ENCODE measurements around the gene PLCB1. TPM values are rescaled to one million over a fixed set of nuclear protein-coding genes. Genes with fewer than 3 reads are reported as not detected.

PLCB1 gene
- total and polyA plus RNA-seq, 7 donors, result 1.5 to 10.7 (median 4.2) TPM

DNA sequence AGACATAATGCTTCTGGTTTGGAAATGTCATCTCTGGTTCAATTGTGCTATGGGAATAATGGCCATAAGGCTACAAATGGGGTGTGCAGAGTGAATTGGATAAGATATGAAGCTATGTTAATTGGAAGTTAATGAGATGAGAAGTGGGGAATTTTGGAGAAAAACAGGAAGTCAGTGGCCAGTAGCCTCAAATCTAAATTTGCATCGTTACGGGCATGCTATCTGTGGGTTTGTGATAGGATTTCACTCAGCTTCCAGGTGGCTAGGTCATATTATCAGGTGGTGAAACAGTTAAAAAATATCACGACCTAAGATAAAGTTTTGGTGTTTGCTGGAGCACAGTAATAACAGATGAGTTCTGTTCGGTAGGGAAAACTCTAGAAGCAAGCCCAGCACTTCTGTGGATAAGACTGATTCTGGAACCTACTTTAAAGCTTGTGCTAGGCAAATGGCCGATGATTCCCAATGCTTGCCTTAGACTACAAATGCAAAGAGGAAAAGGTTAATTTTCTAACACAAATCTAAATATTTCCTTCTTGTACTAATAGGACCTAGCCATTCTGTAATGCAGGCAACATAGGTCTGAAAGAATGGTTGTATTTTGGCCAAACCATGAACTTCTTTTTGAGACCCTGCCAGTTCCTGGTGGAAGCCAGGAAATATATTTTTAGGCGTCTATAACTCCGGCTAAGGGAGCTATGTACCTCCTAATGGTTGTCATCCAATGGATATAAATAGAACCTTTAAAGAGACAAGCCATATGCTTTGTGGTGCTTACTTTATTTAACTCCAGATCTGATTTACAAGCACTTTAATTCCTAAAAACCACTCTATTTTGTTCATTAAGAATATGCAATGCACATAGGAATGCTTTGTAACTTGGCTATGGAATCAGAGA lies 111.0 kb downstream of the PLCB1 start:
- WGBS, 3 donors, result 18 to 33% (median 25%) methylated on average over 7 of the region's 7 CpGs
- Histone ChIP-seq H3K4me3 (peak overlapping the region; percentile 41), H3K4me1 (peaks cover 28% of the 10 kb centered on the region), H3K27me3 (ENCODE audit: insufficient read depth in 3 of 3, low read length in 2 of 3) (no peaks in the 10 kb centered on the region), H3K36me3 (ENCODE audit: insufficient read depth in 1 of 2, low read depth in 1 of 2) (no peaks in the 10 kb centered on the region), H3K9me3 (no peaks in the 10 kb centered on the region), H3K27ac (peak overlapping the region; percentile 67)
- intact Hi-C loops (cut with DNase I), result loop anchor here in 1 of 2 donors (5.0 kb wide), 1 partner anchor 111 kb away; the partner anchor contains the start of gene PLCB1
- DNase-seq (no peak), ATAC-seq (peak; percentile 74 to 95 (median 84))
- TF ChIP-seq, protein P1, sequence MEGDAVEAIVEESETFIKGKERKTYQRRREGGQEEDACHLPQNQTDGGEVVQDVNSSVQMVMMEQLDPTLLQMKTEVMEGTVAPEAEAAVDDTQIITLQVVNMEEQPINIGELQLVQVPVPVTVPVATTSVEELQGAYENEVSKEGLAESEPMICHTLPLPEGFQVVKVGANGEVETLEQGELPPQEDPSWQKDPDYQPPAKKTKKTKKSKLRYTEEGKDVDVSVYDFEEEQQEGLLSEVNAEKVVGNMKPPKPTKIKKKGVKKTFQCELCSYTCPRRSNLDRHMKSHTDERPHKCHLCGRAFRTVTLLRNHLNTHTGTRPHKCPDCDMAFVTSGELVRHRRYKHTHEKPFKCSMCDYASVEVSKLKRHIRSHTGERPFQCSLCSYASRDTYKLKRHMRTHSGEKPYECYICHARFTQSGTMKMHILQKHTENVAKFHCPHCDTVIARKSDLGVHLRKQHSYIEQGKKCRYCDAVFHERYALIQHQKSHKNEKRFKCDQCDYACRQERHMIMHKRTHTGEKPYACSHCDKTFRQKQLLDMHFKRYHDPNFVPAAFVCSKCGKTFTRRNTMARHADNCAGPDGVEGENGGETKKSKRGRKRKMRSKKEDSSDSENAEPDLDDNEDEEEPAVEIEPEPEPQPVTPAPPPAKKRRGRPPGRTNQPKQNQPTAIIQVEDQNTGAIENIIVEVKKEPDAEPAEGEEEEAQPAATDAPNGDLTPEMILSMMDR (IDR thresholded peaks at IDR 0.05), result no peak

DNA sequence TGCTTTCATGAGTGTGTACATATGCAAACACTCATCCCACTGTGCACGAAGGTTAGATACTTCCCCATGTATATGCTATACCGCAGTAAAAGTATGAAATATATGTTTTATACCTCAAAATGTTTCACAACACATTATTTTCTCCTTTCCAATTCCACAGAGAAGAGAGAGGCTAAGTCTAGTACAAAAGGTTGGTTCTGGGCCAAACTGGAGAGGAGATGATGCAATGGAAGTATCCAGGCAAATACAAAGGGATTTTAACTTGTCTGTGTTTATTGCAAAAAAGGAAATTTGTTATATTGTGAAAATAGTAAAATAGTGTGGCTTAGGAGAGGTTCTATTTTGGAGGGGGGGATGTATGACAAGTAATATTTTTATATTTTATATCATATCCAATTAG lies 112.6 kb downstream of the PLCB1 start:
- 60 to 67% (median 66%) methylated on average over 2 of the region's 2 CpGs for WGBS, 3 donors
- H3K27me3 ChIP-seq (ENCODE audit: insufficient read depth in 3 of 3, low read length in 2 of 3), result no peaks in the 10 kb centered on the region
- no peaks in the 10 kb centered on the region for H3K36me3 ChIP-seq (ENCODE audit: insufficient read depth in 1 of 2, low read depth in 1 of 2)
- H3K4me3 ChIP-seq, result no peak overlapping the region
- peaks cover 30% of the 10 kb centered on the region for H3K4me1 ChIP-seq
- peak in 3 of 4 donors; percentile 46 to 75 (median 60) for ATAC-seq
- no peak for DNase-seq
- TF ChIP-seq, protein P1 (IDR thresholded peaks at IDR 0.05), result no peak
- peak overlapping the region; percentile 67 for H3K27ac ChIP-seq
- intact Hi-C loops (cut with DNase I), result loop anchor here in 1 of 2 donors (5.0 kb wide), 1 partner anchor 112 kb away; the partner anchor contains the start of gene PLCB1
- no peaks in the 10 kb centered on the region for H3K9me3 ChIP-seq

DNA sequence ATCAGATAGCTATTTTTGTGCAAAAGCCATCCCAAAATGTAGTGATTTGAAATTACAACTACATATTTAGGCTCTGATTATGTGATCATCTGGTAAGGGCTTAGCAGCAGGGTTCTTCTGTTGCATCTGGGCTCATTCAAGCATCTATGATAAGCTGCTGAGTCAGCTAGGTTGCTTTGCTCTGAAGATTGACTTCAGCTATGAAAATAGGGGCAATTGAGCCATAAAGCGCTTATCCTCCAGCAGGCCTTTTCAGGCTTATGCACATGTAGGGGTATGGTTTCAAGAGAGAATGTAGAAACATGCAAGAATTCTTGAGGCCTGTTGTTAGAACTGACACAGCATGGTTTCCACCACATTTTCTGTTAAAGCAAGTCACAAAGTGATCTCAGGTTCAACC lies 114.1 kb downstream of the PLCB1 start:
- Histone ChIP-seq H3K4me1 (peaks cover 34% of the 10 kb centered on the region), H3K27ac (no peak overlapping the region), H3K4me3 (no peak overlapping the region), H3K36me3 (ENCODE audit: insufficient read depth in 1 of 2, low read depth in 1 of 2) (no peaks in the 10 kb centered on the region), H3K9me3 (no peaks in the 10 kb centered on the region), H3K27me3 (ENCODE audit: insufficient read depth in 3 of 3, low read length in 2 of 3) (no peaks in the 10 kb centered on the region)
- 98 to 100% (median 98%) methylated on average over 1 of the region's 1 CpG for WGBS, 3 donors
- TF ChIP-seq, protein P1 (IDR thresholded peaks at IDR 0.05), result no peak
- intact Hi-C loops (cut with DNase I), result no loop called here
- DNase-seq (no peak), ATAC-seq (no peak)

DNA sequence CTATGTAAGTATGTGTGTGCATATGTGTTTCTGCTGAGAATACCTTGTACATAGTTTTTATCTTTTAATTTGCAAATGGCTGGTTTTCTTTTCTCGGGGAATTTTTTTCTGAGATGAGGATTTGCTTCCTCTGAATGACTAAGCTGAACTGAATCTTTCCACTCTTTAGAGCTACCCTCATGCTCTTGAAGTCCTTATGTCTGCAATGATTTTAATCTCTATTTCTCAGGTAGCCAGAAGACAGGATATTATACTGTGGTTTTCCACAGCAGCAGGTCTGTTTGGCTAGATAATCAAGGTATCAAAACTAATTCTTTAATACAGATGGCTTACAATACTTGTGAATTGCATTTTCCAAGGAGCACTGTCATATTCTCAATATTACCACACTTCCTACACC lies 114.7 kb downstream of the PLCB1 start:
- no peaks in the 10 kb centered on the region for H3K36me3 ChIP-seq (ENCODE audit: insufficient read depth in 1 of 2, low read depth in 1 of 2)

More for the DNA sequence above, 114.7 kb downstream of the PLCB1 start:
- no peaks in the 10 kb centered on the region for H3K27me3 ChIP-seq (ENCODE audit: insufficient read depth in 3 of 3, low read length in 2 of 3)
- DNase-seq (no peak), ATAC-seq (no peak)
- intact Hi-C loops (cut with DNase I), result no loop called here
- no peak overlapping the region for H3K27ac ChIP-seq
- no peaks in the 10 kb centered on the region for H3K9me3 ChIP-seq
- TF ChIP-seq, protein P1 (IDR thresholded peaks at IDR 0.05), result no peak
- no peak overlapping the region for H3K4me3 ChIP-seq
- H3K4me1 ChIP-seq, result peaks cover 38% of the 10 kb centered on the region
- 96 to 100% (median 98%) methylated on average over 1 of the region's 1 CpG for WGBS, 3 donors
